Naive B cell (primary cell): ENCODE data around the gene C6orf89. TPM values are rescaled to one million over a fixed set of nuclear protein-coding genes. Genes with fewer than 3 reads are reported as not detected.

Source experiments
- ATAC-seq, 2 donors: fragments of 150-1000 bp; cut with Tn5 transposase; 2 replicates each; pipeline ENCODE4 v1.10.0; 2021; ENCODE audit warnings: low read depth in 2 of 2, mild to moderate bottlenecking in 2 of 2, moderate library complexity in 2 of 2
- DNase-seq: peaks from one replicate; pipeline ENCODE4 v3.0.0; 2022
- H3K27ac Mint-ChIP-seq, 6 donors: one replicate each; pipeline ENCODE4 v1.8.0; 2020 to 2022; ENCODE audit warnings: mild to moderate bottlenecking in 6 of 6, mixed read lengths in 6 of 6, moderate library complexity in 5 of 6, inconsistent platforms in 2 of 6
- H3K27me3 Mint-ChIP-seq, 3 donors: one replicate each; pipeline ENCODE4 v1.8.0; 2021 to 2022; ENCODE audit warnings: mixed read lengths in 3 of 3, mild to moderate bottlenecking in 1 of 3
- H3K36me3 Mint-ChIP-seq, 2 donors: one replicate each; pipeline ENCODE4 v1.8.0; 2020 to 2022; ENCODE audit warnings: mixed read lengths in 2 of 2, inconsistent platforms in 1 of 2, mild to moderate bottlenecking in 1 of 2
- H3K4me1 Mint-ChIP-seq, 3 donors: one replicate each; pipeline ENCODE4 v1.8.0; 2020 to 2022; ENCODE audit warnings: mixed read lengths in 3 of 3, inconsistent platforms in 1 of 3, mild to moderate bottlenecking in 1 of 3, moderate library complexity in 1 of 3
- H3K4me3 Mint-ChIP-seq, 8 donors: one replicate each; pipeline ENCODE4 v1.8.0; 2020 to 2022; ENCODE audit warnings: mild to moderate bottlenecking in 8 of 8, mixed read lengths in 8 of 8, moderate library complexity in 8 of 8, inconsistent platforms in 2 of 8
- H3K9me3 Mint-ChIP-seq, 7 donors: one replicate each; pipeline ENCODE4 v1.8.0; 2020 to 2022; ENCODE audit warnings: mixed read lengths in 7 of 7, mild to moderate bottlenecking in 5 of 7, inconsistent platforms in 2 of 7, moderate library complexity in 1 of 7
- polyA plus RNA-seq, 6 donors: library from polyadenylated mRNA; unstranded; fragments of 300-500 nt; fragmentation: Illumina TruSeq; gene quantifications; one replicate each; pipeline ENCODE4 v1.2.3, GENCODE V29; 2021; ENCODE audit warnings: low read depth in 6 of 6

Gene C6orf89
- polyA plus RNA-seq, 6 donors from 2014 or later = 24.1 to 37.5 (median 34.4) TPM

GRCh38 chr6:36956446-36956820 lies 70.7 kb downstream of the C6orf89 start:
- Mint-ChIP-seq H3K27ac (peak overlapping the region in 1 of 6 donors; percentile 64), H3K27me3 (no peaks in the 10 kb centered on the region), H3K4me1 (peaks cover 33 to 36% (median 36%) of the 10 kb centered on the region in 3 donors), H3K36me3 (no peaks in the 10 kb centered on the region), H3K9me3 (no peaks in the 10 kb centered on the region), H3K4me3 (peak overlapping the region in 2 of 8 donors; percentile 26 to 75)
- DNase-seq (no peak), ATAC-seq (no peak)

GRCh38 chr6:36957773-36958271 lies 72.1 kb downstream of the C6orf89 start:
- H3K27me3 Mint-ChIP-seq = no peaks in the 10 kb centered on the region
- H3K4me1 Mint-ChIP-seq = peaks cover 44 to 50% (median 45%) of the 10 kb centered on the region in 3 donors
- no peak for ATAC-seq
- no peaks in the 10 kb centered on the region for H3K9me3 Mint-ChIP-seq
- no peak for DNase-seq
- H3K27ac Mint-ChIP-seq = no peak overlapping the region
- no peaks in the 10 kb centered on the region for H3K36me3 Mint-ChIP-seq
- no peak overlapping the region for H3K4me3 Mint-ChIP-seq

- no peaks in the 10 kb centered on the region for H3K27me3 Mint-ChIP-seq
- no peaks in the 10 kb centered on the region for H3K36me3 Mint-ChIP-seq
- H3K27ac Mint-ChIP-seq = no peak overlapping the region
- no peak overlapping the region for H3K4me3 Mint-ChIP-seq
- H3K4me1 Mint-ChIP-seq = peaks cover 47 to 55% (median 48%) of the 10 kb centered on the region in 3 donors
- ATAC-seq = no peak
- no peaks in the 10 kb centered on the region for H3K9me3 Mint-ChIP-seq
- no peak for DNase-seq
These were observed 73.2 kb downstream of the C6orf89 start for GRCh38 chr6:36958775-36959554.

- H3K27me3 Mint-ChIP-seq = no peaks in the 10 kb centered on the region
- H3K9me3 Mint-ChIP-seq = no peaks in the 10 kb centered on the region
- H3K4me3 Mint-ChIP-seq = peak overlapping the region in 1 of 8 donors; percentile 3
- no peak for DNase-seq
- peaks cover 46 to 55% (median 47%) of the 10 kb centered on the region in 3 donors for H3K4me1 Mint-ChIP-seq
- H3K27ac Mint-ChIP-seq = no peak overlapping the region
- H3K36me3 Mint-ChIP-seq = no peaks in the 10 kb centered on the region
- ATAC-seq = no peak
These were observed 74.0 kb downstream of the C6orf89 start for GRCh38 chr6:36959555-36960250.

- ATAC-seq (no peak), DNase-seq (no peak)
- H3K4me3 Mint-ChIP-seq = peak overlapping the region in 6 of 8 donors; percentile 29 to 76 (median 42)
- H3K9me3 Mint-ChIP-seq = no peaks in the 10 kb centered on the region
- H3K36me3 Mint-ChIP-seq = no peaks in the 10 kb centered on the region
- no peaks in the 10 kb centered on the region for H3K27me3 Mint-ChIP-seq
- peak overlapping the region in 4 of 6 donors; percentile 42 to 93 (median 80) for H3K27ac Mint-ChIP-seq
- peaks cover 33 to 40% (median 40%) of the 10 kb centered on the region in 3 donors for H3K4me1 Mint-ChIP-seq
These were observed 76.0 kb downstream of the C6orf89 start for GRCh38 chr6:36961441-36962435.

GRCh38 chr6:36962874-36963273 lies 77.1 kb downstream of the C6orf89 start:
- Mint-ChIP-seq H3K27me3 (no peaks in the 10 kb centered on the region), H3K9me3 (no peaks in the 10 kb centered on the region), H3K36me3 (peaks cover 1 to 2% of the 10 kb centered on the region in 2 donors), H3K4me1 (peaks cover 33 to 40% (median 40%) of the 10 kb centered on the region in 3 donors), H3K27ac (peak overlapping the region; percentile 60 to 97 (median 91)), H3K4me3 (peak overlapping the region; percentile 16 to 91 (median 78))
- peak; percentile 79 to 88 for ATAC-seq
- DNase-seq = peak; percentile 80

- Mint-ChIP-seq H3K4me1 (peaks cover 33 to 40% (median 40%) of the 10 kb centered on the region in 3 donors), H3K27ac (peak overlapping the region; percentile 69 to 97 (median 94)), H3K9me3 (no peaks in the 10 kb centered on the region), H3K27me3 (no peaks in the 10 kb centered on the region), H3K36me3 (peaks cover 6 to 9% of the 10 kb centered on the region in 2 donors), H3K4me3 (peak overlapping the region; percentile 50 to 91 (median 76))
- ATAC-seq = peak; percentile 73 to 83
- peak; percentile 52 for DNase-seq
These were observed 77.9 kb downstream of the C6orf89 start for GRCh38 chr6:36963451-36964290.

- ATAC-seq = no peak
- peak overlapping the region in 5 of 6 donors; percentile 60 to 93 (median 68) for H3K27ac Mint-ChIP-seq
- H3K27me3 Mint-ChIP-seq = no peaks in the 10 kb centered on the region
- no peaks in the 10 kb centered on the region for H3K9me3 Mint-ChIP-seq
- H3K4me3 Mint-ChIP-seq = peak overlapping the region in 2 of 8 donors; percentile 28 to 56
- H3K36me3 Mint-ChIP-seq = peaks cover 6 to 12% of the 10 kb centered on the region in 2 donors
- no peak for DNase-seq
- H3K4me1 Mint-ChIP-seq = peaks cover 33 to 40% (median 40%) of the 10 kb centered on the region in 3 donors
These were observed 78.6 kb downstream of the C6orf89 start for GRCh38 chr6:36964349-36964748.

GRCh38 chr6:36964908-36965307 lies 79.2 kb downstream of the C6orf89 start:
- Mint-ChIP-seq H3K4me1 (peaks cover 33 to 40% (median 40%) of the 10 kb centered on the region in 3 donors), H3K27ac (peak overlapping the region in 5 of 6 donors; percentile 57 to 93 (median 68)), H3K4me3 (peak overlapping the region in 3 of 8 donors; percentile 28 to 56 (median 33)), H3K27me3 (no peaks in the 10 kb centered on the region), H3K36me3 (peaks cover 6 to 12% of the 10 kb centered on the region in 2 donors), H3K9me3 (no peaks in the 10 kb centered on the region)
- DNase-seq = no peak
- ATAC-seq = no peak

- peaks cover 23 to 34% (median 27%) of the 10 kb centered on the region in 3 donors for H3K4me1 Mint-ChIP-seq
- no peaks in the 10 kb centered on the region for H3K9me3 Mint-ChIP-seq
- peaks cover 12% of the 10 kb centered on the region in 2 donors for H3K36me3 Mint-ChIP-seq
- DNase-seq (no peak), ATAC-seq (no peak)
- no peak overlapping the region for H3K4me3 Mint-ChIP-seq
- H3K27me3 Mint-ChIP-seq = no peaks in the 10 kb centered on the region
- H3K27ac Mint-ChIP-seq = peak overlapping the region in 1 of 6 donors; percentile 66
These were observed 81.5 kb downstream of the C6orf89 start for GRCh38 chr6:36967301-36967700.

GRCh38 chr6:36967757-36968156 lies 82.0 kb downstream of the C6orf89 start:
- H3K4me3 Mint-ChIP-seq = no peak overlapping the region
- H3K9me3 Mint-ChIP-seq = no peaks in the 10 kb centered on the region
- peaks cover 12% of the 10 kb centered on the region in 2 donors for H3K36me3 Mint-ChIP-seq
- peaks cover 18 to 29% (median 23%) of the 10 kb centered on the region in 3 donors for H3K4me1 Mint-ChIP-seq
- ATAC-seq (no peak), DNase-seq (no peak)
- H3K27me3 Mint-ChIP-seq = no peaks in the 10 kb centered on the region
- peak overlapping the region in 2 of 6 donors; percentile 18 to 50 for H3K27ac Mint-ChIP-seq
